Esophagus squamous epithelium (tissue), 5 donors: ENCODE data around the gene ZSWIM3. TPM values are rescaled to one million over a fixed set of nuclear protein-coding genes. Genes with fewer than 3 reads are reported as not detected.
"Not testable (repeated sequence)": the region's sequence is repeated elsewhere in the genome, so short reads cannot be mapped to it uniquely, and the experiment has no call there.

Experiments
- DNase-seq: peaks from one replicate; lab custom pipeline; 2025; lab: John Stamatoyannopoulos, UW
- H3K27ac ChIP-seq, 4 donors: fragments of 200-600 bp; sonication (generic); one replicate each; pipeline ENCODE4 v1.5.1; 2016 to 2019; ENCODE audit warnings: mild to moderate bottlenecking in 1 of 4
- H3K27me3 ChIP-seq, 4 donors: fragments of 200-600 bp; sonication (generic); 1 replicate in 3 of 4; 2 replicates in 1 of 4; pipeline versions ENCODE4 v1.5.1 to v1.6.0; 2017 to 2021; ENCODE audit warnings: antibody characterized with exemption in 1 of 4
- H3K36me3 ChIP-seq, 3 donors: fragments of 200-600 bp; sonication (generic); one replicate each; pipeline ENCODE4 v1.5.1; 2016 to 2019
- H3K4me1 ChIP-seq, 3 donors: fragments of 200-600 bp; sonication (generic); one replicate each; pipeline ENCODE4 v1.5.1; 2017 to 2019
- H3K4me3 ChIP-seq, 4 donors: fragments of 200-600 bp; sonication (generic); 1 replicate in 3 of 4; 2 replicates in 1 of 4; pipeline ENCODE4 v1.5.1; 2016 to 2019; ENCODE audit warnings: mild to moderate bottlenecking in 2 of 4, moderate library complexity in 1 of 4
- H3K9me3 ChIP-seq, 3 donors: fragments of 200-600 bp; sonication (generic); one replicate each; pipeline ENCODE4 v1.5.1; 2016 to 2019
- POLR2A ChIP-seq, 4 donors: fragments of 450-650 bp; IDR thresholded peaks; one replicate each; pipeline ENCODE4 v1.6.1; 2017; ENCODE audit warnings: antibody characterized with exemption in 4 of 4, mild to moderate bottlenecking in 4 of 4, moderate library complexity in 3 of 4
- WGBS, 2 donors: methylation state at CpG; one replicate each; pipeline ENCODE4 v1.1.5; 2018; 5-methylcytosine and 5-hydroxymethylcytosine counted together
- intact Hi-C: fragments of 100-400 bp; cut with DNase I; formaldehyde crosslinking; loops from one replicate; pipeline ENCODE4 v1.15.0; 2022
- total RNA-seq, 4 donors: library from RNA; depleted of rRNA; stranded (reverse); fragments of >200 nt; gene quantifications; one replicate each; pipeline ENCODE4 v1.1.0, GENCODE V29; 2016
- TF ChIP-seq, protein P1 (sequence below), 6 experiments: fragments of 450-650 bp in 4 of 6; fragments of 200-600 bp in 2 of 6; sonication (generic) in 2 of 6; IDR thresholded peaks; one replicate each; pipeline ENCODE4 v1.5.1; 2016 to 2019; ENCODE audit warnings: antibody characterized with exemption in 6 of 6, mild to moderate bottlenecking in 4 of 6, moderate library complexity in 4 of 6
- donor health status: DM: yes; HTN: yes; CAD: no.

ZSWIM3 gene
- total RNA-seq, 4 donors from 2014 or later, result 1.1 to 3.2 (median 2.5) TPM

DNA sequence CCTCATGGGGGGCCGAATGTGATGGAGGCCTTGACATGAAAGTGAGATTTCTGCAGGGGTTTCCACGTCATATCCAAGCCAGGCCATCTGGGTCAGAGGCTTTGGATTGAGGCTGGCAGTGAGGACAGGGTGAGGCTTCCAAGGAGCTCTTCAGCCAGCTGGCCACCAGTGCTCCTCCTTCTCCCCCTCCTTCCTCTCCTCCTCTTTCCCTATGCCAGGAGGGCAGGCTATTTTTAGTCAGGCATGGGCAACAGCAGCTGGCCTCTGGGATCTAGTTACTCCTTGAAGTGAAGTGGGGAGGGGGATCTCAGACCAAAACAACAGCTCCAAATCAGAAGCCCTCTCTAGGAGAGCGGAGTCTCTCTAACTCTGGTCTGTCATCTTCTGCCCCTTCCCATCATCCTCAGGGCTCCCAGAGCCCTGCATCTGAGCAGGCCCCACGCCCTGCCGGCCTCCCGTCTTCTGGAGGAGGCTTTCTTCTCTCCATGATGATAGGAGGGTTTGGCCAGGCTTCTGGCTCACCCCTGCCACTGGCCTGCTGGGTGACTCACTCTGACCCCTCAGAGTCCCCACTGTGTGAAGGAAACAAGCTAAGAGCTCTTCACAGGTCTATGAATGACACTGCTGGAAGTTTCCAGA lies 30.9 kb upstream of the ZSWIM3 start:
- peaks cover 18 to 58% (median 25%) of the 10 kb centered on the region in 3 donors for H3K4me1 ChIP-seq
- peaks cover 0 to 31% (median 0%) of the 10 kb centered on the region in 4 donors for H3K27me3 ChIP-seq
- TF ChIP-seq, protein P1, sequence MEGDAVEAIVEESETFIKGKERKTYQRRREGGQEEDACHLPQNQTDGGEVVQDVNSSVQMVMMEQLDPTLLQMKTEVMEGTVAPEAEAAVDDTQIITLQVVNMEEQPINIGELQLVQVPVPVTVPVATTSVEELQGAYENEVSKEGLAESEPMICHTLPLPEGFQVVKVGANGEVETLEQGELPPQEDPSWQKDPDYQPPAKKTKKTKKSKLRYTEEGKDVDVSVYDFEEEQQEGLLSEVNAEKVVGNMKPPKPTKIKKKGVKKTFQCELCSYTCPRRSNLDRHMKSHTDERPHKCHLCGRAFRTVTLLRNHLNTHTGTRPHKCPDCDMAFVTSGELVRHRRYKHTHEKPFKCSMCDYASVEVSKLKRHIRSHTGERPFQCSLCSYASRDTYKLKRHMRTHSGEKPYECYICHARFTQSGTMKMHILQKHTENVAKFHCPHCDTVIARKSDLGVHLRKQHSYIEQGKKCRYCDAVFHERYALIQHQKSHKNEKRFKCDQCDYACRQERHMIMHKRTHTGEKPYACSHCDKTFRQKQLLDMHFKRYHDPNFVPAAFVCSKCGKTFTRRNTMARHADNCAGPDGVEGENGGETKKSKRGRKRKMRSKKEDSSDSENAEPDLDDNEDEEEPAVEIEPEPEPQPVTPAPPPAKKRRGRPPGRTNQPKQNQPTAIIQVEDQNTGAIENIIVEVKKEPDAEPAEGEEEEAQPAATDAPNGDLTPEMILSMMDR (IDR thresholded peaks at IDR 0.05), result no peak
- TF ChIP-seq POLR2A (IDR thresholded peaks at IDR 0.05), result no peak
- peak overlapping the region; percentile 21 to 72 (median 68) for H3K27ac ChIP-seq
- no peak for DNase-seq
- H3K4me3 ChIP-seq, result no peak overlapping the region
- no peaks in the 10 kb centered on the region for H3K36me3 ChIP-seq
- no peaks in the 10 kb centered on the region for H3K9me3 ChIP-seq
- 35 to 63% methylated on average over 4 to 5 of the region's 6 CpGs for WGBS, 2 donors
- intact Hi-C loops, result no loop called here

DNA sequence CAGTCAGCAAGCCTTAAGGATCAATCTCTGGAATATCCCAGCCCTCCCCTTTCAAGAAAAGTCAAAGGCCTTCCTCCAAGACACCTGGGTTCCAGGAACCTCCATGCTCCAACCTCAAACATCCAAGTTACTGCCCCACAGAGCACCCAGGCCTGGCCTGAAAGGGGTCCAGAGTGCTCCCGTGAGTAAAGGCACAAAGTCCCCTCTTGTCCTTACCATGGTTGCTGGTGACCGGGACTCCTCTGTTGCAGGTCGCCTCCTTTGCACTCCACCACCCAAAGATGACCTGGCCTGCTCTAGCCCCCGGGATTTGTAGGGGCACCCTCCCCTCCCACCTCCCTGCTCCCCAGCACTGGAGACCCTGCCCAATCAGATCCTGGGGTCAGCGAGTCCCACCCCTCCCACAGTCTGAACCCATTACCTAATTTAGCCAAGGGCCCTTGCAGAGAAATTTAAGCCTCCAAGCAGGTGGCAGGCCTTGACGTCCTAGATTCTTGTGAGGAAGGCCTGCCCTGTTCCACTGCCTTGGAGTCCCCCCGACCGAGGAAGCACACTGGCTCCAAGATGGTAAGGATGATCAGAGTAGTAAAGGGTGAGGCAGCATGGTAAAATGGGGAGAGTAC lies 30.3 kb upstream of the ZSWIM3 start, which contains the start of gene TNNC2:
TNNC2 (minus strand) TSS at position 283 of the 623 bp plus-strand sequence; CDS start at position 219, 64 bp downstream.
- Histone ChIP-seq H3K4me1 (peaks cover 18 to 62% (median 25%) of the 10 kb centered on the region in 3 donors), H3K4me3 (no peak within 1 kb of the TSS), H3K9me3 (no peaks in the 10 kb centered on the region), H3K27ac (peak within 1 kb of the TSS; percentile 21 to 90 (median 70)), H3K27me3 (peaks cover 0 to 25% (median 0%) of the 10 kb centered on the region in 4 donors), H3K36me3 (no peaks in the 10 kb centered on the region)
- no peak for DNase-seq
- TF ChIP-seq POLR2A (IDR thresholded peaks at IDR 0.05), result no peak
- TF ChIP-seq, protein P1 (IDR thresholded peaks at IDR 0.05), result no peak
- intact Hi-C loops, result no loop called here
- 80 to 88% methylated on average over 2 to 4 of the region's 8 CpGs for WGBS, 2 donors

DNA sequence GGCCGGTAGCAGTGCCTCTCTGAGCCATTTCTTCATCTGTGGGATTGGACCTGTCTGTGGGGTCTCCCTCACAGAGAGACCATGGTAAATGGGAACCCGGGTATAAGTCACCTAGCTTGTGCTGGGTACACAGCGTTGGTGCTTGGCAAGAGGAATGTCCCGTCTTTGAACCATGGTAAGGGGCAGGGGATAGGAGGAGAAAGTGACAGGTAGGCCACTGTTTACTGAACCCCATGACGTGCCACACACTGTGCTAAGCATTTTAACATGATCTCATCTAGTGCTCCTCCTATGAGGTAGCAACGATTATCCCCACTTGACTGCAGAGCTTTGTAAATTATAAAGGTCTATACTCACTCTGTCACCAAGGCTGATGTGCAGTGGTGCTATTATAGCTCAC lies 29.7 kb upstream of the ZSWIM3 start:
- H3K9me3 ChIP-seq, result no peaks in the 10 kb centered on the region
- no peak overlapping the region for H3K4me3 ChIP-seq
- DNase-seq, result no peak
- TF ChIP-seq, protein P1 (IDR thresholded peaks at IDR 0.05), result no peak
- no peak for TF ChIP-seq POLR2A (IDR thresholded peaks at IDR 0.05)
- H3K27me3 ChIP-seq, result peaks cover 0 to 19% (median 0%) of the 10 kb centered on the region in 4 donors
- WGBS, 2 donors, result 60 to 68% methylated on average over 5 to 6 of the region's 6 CpGs
- H3K27ac ChIP-seq, result peak overlapping the region in 3 of 4 donors; percentile 67 to 72 (median 69)
- intact Hi-C loops, result no loop called here
- H3K4me1 ChIP-seq, result peaks cover 15 to 62% (median 28%) of the 10 kb centered on the region in 3 donors
- no peaks in the 10 kb centered on the region for H3K36me3 ChIP-seq

DNA sequence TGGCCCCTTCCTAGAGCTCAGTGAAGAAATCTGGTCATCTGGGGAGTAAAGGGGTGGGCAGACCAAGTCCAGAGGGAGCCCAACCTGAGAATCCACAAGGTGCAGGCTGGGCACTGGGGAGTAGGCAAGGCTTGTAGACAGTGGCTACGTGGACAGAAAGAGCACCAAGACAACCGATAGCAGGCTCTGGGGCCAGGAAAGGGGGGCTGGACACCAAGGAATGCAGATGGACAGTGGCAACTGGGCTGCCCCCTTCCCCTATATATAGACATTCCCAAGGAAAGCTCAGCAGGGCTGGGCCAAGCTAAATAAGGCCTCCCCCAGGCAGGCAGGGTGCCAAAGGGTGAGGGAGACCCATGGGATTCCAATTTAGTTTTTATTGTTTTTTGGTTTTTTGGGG lies 28.8 kb upstream of the ZSWIM3 start:
- H3K4me3 ChIP-seq, result no peak overlapping the region
- peak overlapping the region; percentile 16 to 90 (median 54) for H3K27ac ChIP-seq
- intact Hi-C loops, result no loop called here
- no peak for TF ChIP-seq POLR2A (IDR thresholded peaks at IDR 0.05)
- TF ChIP-seq, protein P1 (IDR thresholded peaks at IDR 0.05), result no peak
- no peaks in the 10 kb centered on the region for H3K36me3 ChIP-seq
- H3K9me3 ChIP-seq, result no peaks in the 10 kb centered on the region
- peaks cover 15 to 61% (median 28%) of the 10 kb centered on the region in 3 donors for H3K4me1 ChIP-seq
- WGBS, 2 donors, result 56 to 75% methylated on average over 2 of the region's 2 CpGs
- peaks cover 0 to 10% (median 0%) of the 10 kb centered on the region in 4 donors for H3K27me3 ChIP-seq
- DNase-seq, result no peak

DNA sequence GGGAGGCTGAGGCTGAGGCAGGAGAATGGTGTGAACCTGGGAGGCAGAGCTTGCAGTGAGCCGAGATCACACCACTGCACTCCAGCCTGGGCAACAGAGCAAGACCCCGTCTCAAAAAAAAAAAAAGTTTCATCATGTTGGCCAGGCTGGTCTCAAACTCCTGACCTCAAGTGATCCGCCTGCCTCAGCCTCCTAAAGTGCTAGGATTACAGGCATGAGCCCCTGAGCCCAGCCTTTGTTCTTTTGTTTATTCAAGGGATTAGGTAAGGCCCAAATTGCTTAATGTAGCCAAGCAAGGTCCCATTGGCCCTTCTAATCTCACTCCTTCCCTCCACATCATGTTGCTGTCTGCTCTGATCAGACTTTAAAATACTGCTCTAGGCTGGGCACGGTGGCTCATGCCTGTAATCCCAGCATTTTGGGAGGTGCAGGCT lies 27.7 kb upstream of the ZSWIM3 start:
- H3K27me3 ChIP-seq, H3K4me3 ChIP-seq, DNase-seq, H3K9me3 ChIP-seq, intact Hi-C loops, H3K36me3 ChIP-seq: not testable (repeated sequence)
- WGBS, 2 donors, result 60 to 68% methylated on average over 2 to 4 of the region's 4 CpGs
- Histone ChIP-seq H3K4me1 (peaks cover 16 to 59% (median 24%) of the 10 kb centered on the region in 3 donors), H3K27ac (peak overlapping the region in 2 of 4 donors; percentile 67 to 71)
